ENCODE measurements around the gene KRTAP10-6.

- TF ChIP-seq ATF2 (IDR thresholded peaks at IDR 0.05; ENCODE audit: low read length) (no peak), CTCF (IDR thresholded peaks at IDR 0.05; ENCODE audit: control extremely low read depth in 1 of 3, insufficient read depth in 1 of 3, low read depth in 1 of 3, low read length in 3 of 3) (no peak), USF2 (IDR thresholded peaks at IDR 0.05; ENCODE audit: low read length) (no peak), SP1 (IDR thresholded peaks at IDR 0.05; ENCODE audit: low read depth, low read length) (no peak)
These were observed 16.9 kb upstream of the KRTAP10-6 start for GRCh38 chr21:44609193-44609592.
